Ovary (tissue), 9 donors: ENCODE data around the gene HOATZ. TPM values are rescaled to one million over a fixed set of nuclear protein-coding genes. Genes with fewer than 3 reads are reported as not detected.

ENCODE experiments used
- DNase-seq, 5 donors: peaks; one replicate each; pipeline ENCODE4 v3.0.0-alpha.2; 2019 to 2020
- H3K27ac ChIP-seq, 2 donors: fragments of 200-600 bp; one replicate each; pipeline versions ENCODE4 v1.5.1 to v1.8.0; 2019 to 2022
- H3K27me3 ChIP-seq: fragments of 200-600 bp; one replicate; pipeline ENCODE4 v1.8.0; 2022
- H3K36me3 ChIP-seq: fragments of 200-600 bp; sonication (generic); one replicate; pipeline ENCODE4 v1.5.1; 2019
- H3K4me1 ChIP-seq: one replicate; pipeline ENCODE4 v1.8.1; 2013; ENCODE audit warnings: mild to moderate bottlenecking, moderate library complexity; ENCODE audit not compliant: insufficient read depth
- H3K4me3 ChIP-seq: fragments of 200-600 bp; sonication (generic); one replicate; pipeline ENCODE4 v1.5.1; 2017
- H3K9me3 ChIP-seq, 2 donors: fragments of 200-600 bp in 1 of 2; sonication (generic) in 1 of 2; one replicate each; pipeline versions ENCODE4 v1.5.1 to v1.8.1; 2013 to 2019; ENCODE audit warnings: mild to moderate bottlenecking in 1 of 2, moderate library complexity in 1 of 2
- EP300 ChIP-seq: sonication (generic); formaldehyde crosslinking; IDR thresholded peaks from one replicate; pipeline ENCODE4 v1.6.1; 2017; ENCODE audit warnings: antibody characterized with exemption
- POLR2A ChIP-seq: fragments of 450-650 bp; IDR thresholded peaks from one replicate; pipeline ENCODE4 v1.6.1; 2017; ENCODE audit warnings: antibody characterized with exemption, mild to moderate bottlenecking, moderate library complexity
- WGBS, 3 donors: extraction: QIAGEN DNeasy Blood & Tissue Kit in 1 of 3; methylation state at CpG; one replicate each; pipeline versions ENCODE4 v1.1.5 to v1.1.7; 2013 to 2017; 5-methylcytosine and 5-hydroxymethylcytosine counted together
- intact Hi-C, 4 donors: fragments of 100-400 bp; cut with DNase I; formaldehyde crosslinking; loops; one replicate each; pipeline versions ENCODE4 v1.11.0 to v1.15.1; 2022 to 2023
- polyA plus RNA-seq, 2 donors: library from polyadenylated mRNA; stranded (reverse); fragments of 200-250 nt in 1 of 2; fragments of 350-450 nt in 1 of 2; fragmentation: Illumina TruSeq in 1 of 2; extraction: RNeasy Lipid Tissue Mini Kit (QIAGEN cat#74804) in 1 of 2; gene quantifications; one replicate each; pipeline ENCODE4 v1.2.3, GENCODE V29; 2013 to 2014
- total RNA-seq, 7 donors: library from RNA; depleted of rRNA in 2 of 7; stranded (reverse); fragments of >200 nt in 2 of 7; fragmentation: NEBNext Ultra II Directional in 3 of 7; extraction: Animal tissue kit (Norgen Biotek cat#: 25700) in 3 of 7; gene quantifications; one replicate each; pipeline versions ENCODE4 v1.1.0 to v1.2.4, GENCODE V29; 2016 to 2023
- TF ChIP-seq, protein P1 (sequence below), 3 donors: fragments of 450-650 bp in 2 of 3; fragments of 200-600 bp in 1 of 3; IDR thresholded peaks; one replicate each; pipeline versions ENCODE4 v1.5.1 to v1.8.0; 2016 to 2022; ENCODE audit warnings: antibody characterized with exemption in 3 of 3, mild to moderate bottlenecking in 1 of 3
- donor health status: DM: no; HTN: no; CAD: no; lungs with moderate emphysema.
- donor health status: DM: no; HTN: no; CAD: no.
- donor health status: Bipolar disorder and iron deficiency.
- donor health status: DM: yes; HTN: yes; CAD: no.
- donor health status: DM: no; HTN: no; CAD: no.
- donor health status: DM: yes; HTN: yes; CAD: no.

The HOATZ gene
- total and polyA plus RNA-seq, 9 donors: 0.34 to 30.8 (median 1.9) TPM; not detected in 3

DNA sequence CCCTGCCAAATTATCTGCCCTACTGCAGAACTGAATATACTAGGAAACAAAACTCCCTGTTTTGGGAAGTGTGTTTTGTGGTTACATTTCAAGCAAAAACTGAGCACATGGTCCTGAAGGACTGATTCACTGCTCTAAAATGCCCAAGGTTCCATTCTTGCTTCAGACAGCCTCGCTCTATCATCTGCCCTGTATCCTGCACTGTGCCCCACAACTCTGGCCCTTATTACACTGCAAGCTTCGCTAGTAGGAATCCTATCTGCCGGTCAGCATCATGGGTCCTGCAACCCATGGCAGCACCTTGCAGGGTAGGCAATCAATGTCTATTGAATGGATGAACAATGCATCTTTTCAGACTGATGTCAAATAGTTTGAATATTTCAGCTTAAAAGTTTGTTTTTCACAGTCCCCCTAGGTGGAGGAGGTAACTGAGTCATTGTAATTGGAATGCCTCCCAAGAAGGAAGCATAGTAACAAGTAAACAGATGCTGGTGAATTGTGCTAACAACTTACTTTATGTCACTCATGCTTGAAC lies 47.3 kb downstream of the HOATZ start:
- Histone ChIP-seq H3K36me3 (no peaks in the 10 kb centered on the region), H3K27me3 (no peaks in the 10 kb centered on the region), H3K4me3 (no peak overlapping the region), H3K9me3 (no peaks in the 10 kb centered on the region), H3K27ac (no peak overlapping the region), H3K4me1 (no peaks in the 10 kb centered on the region)
- TF ChIP-seq, protein P1, sequence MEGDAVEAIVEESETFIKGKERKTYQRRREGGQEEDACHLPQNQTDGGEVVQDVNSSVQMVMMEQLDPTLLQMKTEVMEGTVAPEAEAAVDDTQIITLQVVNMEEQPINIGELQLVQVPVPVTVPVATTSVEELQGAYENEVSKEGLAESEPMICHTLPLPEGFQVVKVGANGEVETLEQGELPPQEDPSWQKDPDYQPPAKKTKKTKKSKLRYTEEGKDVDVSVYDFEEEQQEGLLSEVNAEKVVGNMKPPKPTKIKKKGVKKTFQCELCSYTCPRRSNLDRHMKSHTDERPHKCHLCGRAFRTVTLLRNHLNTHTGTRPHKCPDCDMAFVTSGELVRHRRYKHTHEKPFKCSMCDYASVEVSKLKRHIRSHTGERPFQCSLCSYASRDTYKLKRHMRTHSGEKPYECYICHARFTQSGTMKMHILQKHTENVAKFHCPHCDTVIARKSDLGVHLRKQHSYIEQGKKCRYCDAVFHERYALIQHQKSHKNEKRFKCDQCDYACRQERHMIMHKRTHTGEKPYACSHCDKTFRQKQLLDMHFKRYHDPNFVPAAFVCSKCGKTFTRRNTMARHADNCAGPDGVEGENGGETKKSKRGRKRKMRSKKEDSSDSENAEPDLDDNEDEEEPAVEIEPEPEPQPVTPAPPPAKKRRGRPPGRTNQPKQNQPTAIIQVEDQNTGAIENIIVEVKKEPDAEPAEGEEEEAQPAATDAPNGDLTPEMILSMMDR (IDR thresholded peaks at IDR 0.05): no peak
- TF ChIP-seq EP300: no peak
- no peak for TF ChIP-seq POLR2A
- 34 to 38% (median 35%) methylated on average over 3 of the region's 3 CpGs for WGBS, 3 donors
- intact Hi-C loops: loop anchor here in 1 of 4 donors (5.0 kb wide), 1 partner anchor 280 kb away; no protein-coding TSS in a partner anchor
- DNase-seq: no peak

DNA sequence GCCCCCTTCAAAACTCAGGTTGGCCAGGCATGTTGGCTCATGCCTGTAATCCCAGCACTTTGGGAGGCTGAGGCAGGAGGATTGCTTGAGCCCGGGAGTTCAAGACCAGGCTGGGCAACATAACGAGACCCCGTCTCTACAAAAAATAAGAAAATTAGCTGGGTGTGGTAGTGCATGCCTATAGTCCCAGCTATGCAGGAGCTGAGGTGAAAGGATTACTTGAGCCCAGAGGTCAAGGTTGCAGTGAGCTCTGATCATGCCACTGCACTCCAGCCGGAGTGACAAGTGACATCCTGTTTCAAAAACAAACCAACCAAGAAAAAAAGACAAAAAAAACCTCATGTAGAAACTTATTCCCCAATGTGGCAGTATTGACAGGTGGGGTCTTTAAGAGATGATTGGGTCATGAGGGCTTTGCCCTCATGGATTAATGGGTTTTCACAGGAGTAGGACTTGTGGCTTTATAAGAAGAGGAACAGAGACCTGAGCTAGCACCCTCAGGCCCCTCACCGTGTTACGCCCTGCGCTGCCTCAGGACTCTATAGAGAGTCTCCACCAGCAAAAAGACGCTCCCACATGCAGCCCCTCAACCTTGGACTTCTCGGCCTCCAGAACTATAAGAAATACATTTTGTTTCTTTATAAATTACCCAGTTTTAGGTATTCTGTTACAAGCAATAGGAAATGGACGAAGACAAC lies 48.3 kb downstream of the HOATZ start:
- no peak for DNase-seq
- Histone ChIP-seq H3K27me3 (no peaks in the 10 kb centered on the region), H3K27ac (no peak overlapping the region), H3K9me3 (no peaks in the 10 kb centered on the region), H3K4me1 (no peaks in the 10 kb centered on the region), H3K36me3 (no peaks in the 10 kb centered on the region), H3K4me3 (no peak overlapping the region)
- WGBS, 3 donors: 92 to 93% (median 93%) methylated on average over 10 of the region's 10 CpGs
- TF ChIP-seq EP300: no peak
- no peak for TF ChIP-seq POLR2A
- TF ChIP-seq, protein P1 (IDR thresholded peaks at IDR 0.05): no peak
- intact Hi-C loops: loop anchor here in 1 of 4 donors (5.0 kb wide), 1 partner anchor 279 kb away; no protein-coding TSS in a partner anchor

DNA sequence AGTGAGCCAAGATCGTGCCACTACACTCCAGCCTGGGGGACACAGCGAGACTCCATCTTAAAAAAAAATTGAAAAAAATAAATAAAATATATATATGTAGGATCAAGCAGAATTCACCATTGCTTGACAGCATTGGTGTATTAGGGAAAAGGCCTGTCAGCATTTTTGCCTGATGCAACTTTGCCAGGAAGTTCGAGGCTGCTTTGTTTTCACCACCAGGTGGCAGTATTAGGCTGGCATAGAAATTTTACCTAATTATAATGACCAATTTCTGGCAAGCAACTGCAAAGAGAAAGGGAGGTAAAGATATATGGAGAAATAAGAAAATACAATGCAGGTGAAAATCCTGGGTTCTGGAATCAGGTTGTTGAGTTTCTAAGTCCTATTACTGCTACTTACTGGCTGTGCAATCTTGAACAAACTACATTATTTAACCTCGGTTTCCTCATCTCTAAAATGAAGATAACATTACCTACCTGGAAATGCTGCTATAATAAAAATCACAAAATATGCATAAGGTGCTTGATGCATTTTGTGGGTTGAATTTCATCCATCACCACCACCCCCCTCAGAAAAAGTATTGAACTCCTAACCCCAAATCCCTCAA lies 50.6 kb downstream of the HOATZ start:
- TF ChIP-seq, protein P1 (IDR thresholded peaks at IDR 0.05): peak; percentile 75 to 83 (median 77)
- TF ChIP-seq EP300: no peak
- 62 to 65% (median 63%) methylated on average over 4 of the region's 4 CpGs for WGBS, 3 donors
- Histone ChIP-seq H3K36me3 (no peaks in the 10 kb centered on the region), H3K4me3 (no peak overlapping the region), H3K4me1 (peaks cover 4% of the 10 kb centered on the region), H3K27ac (no peak overlapping the region), H3K27me3 (no peaks in the 10 kb centered on the region), H3K9me3 (no peaks in the 10 kb centered on the region)
- peak; percentile 60 to 84 (median 72) for DNase-seq
- intact Hi-C loops: loop anchor here in 1 of 4 donors (5.0 kb wide), 1 partner anchor 277 kb away; no protein-coding TSS in a partner anchor

DNA sequence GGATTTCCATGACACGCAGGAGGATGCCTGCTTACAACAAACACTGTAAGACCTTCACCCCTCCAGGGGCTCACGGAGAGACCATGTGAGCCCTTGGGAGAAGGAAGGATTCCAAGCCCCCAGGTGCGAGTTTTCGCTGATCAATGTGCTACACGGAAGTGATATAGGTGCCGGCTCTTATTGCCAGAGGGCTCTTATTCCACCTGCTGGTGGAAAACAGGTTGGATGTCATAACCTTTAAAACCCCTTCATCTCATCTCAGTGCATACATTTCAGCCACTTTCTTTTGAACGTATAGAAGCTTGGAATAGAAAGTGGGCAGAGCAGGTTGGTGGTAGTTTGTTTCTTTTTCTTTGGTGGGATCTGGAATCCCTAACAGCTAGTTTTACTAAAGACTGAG lies 51.7 kb downstream of the HOATZ start:
- intact Hi-C loops: loop anchor here in 1 of 4 donors (5.0 kb wide), 1 partner anchor 276 kb away; no protein-coding TSS in a partner anchor
- no peak overlapping the region for H3K27ac ChIP-seq

More for the DNA sequence above, 51.7 kb downstream of the HOATZ start:
- H3K9me3 ChIP-seq: no peaks in the 10 kb centered on the region
- DNase-seq: no peak
- peaks cover 9% of the 10 kb centered on the region for H3K4me1 ChIP-seq
- H3K27me3 ChIP-seq: no peaks in the 10 kb centered on the region
- TF ChIP-seq EP300 (no peak), POLR2A (no peak)
- TF ChIP-seq, protein P1 (IDR thresholded peaks at IDR 0.05): no peak
- WGBS, 3 donors: 69 to 76% (median 72%) methylated on average over 7 of the region's 7 CpGs
- H3K36me3 ChIP-seq: no peaks in the 10 kb centered on the region
- H3K4me3 ChIP-seq: no peak overlapping the region
